Tibial nerve (tissue), 4 donors: ENCODE data around the gene MAGEF1. TPM values are rescaled to one million over a fixed set of nuclear protein-coding genes. Genes with fewer than 3 reads are reported as not detected.

Source experiments
- DNase-seq, 2 donors: peaks; one replicate each; pipeline ENCODE4 v3.0.0-alpha.2; 2019; ENCODE audit warnings: low spot score in 2 of 2
- H3K27ac ChIP-seq, 4 donors: fragments of 200-600 bp; sonication (generic) in 3 of 4; one replicate each; pipeline ENCODE4 v1.5.1; 2017 to 2019; ENCODE audit warnings: mild to moderate bottlenecking in 1 of 4
- H3K27me3 ChIP-seq, 2 donors: fragments of 200-600 bp; sonication (generic) in 1 of 2; one replicate each; pipeline versions ENCODE4 v1.5.1 to v1.6.0; 2017 to 2019
- H3K36me3 ChIP-seq, 3 donors: fragments of 200-600 bp; sonication (generic); one replicate each; pipeline ENCODE4 v1.5.1; 2018 to 2019
- H3K4me1 ChIP-seq, 4 donors: fragments of 200-600 bp; sonication (generic) in 3 of 4; one replicate each; pipeline ENCODE4 v1.5.1; 2017 to 2019
- H3K4me3 ChIP-seq, 4 donors: fragments of 200-600 bp; sonication (generic) in 3 of 4; one replicate each; pipeline ENCODE4 v1.5.1; 2017 to 2019; ENCODE audit warnings: mild to moderate bottlenecking in 1 of 4, moderate library complexity in 1 of 4
- H3K9me3 ChIP-seq, 4 donors: fragments of 200-600 bp; sonication (generic) in 3 of 4; one replicate each; pipeline ENCODE4 v1.5.1; 2017 to 2019
- EP300 ChIP-seq, 2 donors: sonication (generic); formaldehyde crosslinking; IDR thresholded peaks; one replicate each; pipeline ENCODE4 v1.6.1; 2017; ENCODE audit warnings: antibody characterized with exemption in 2 of 2, mild to moderate bottlenecking in 1 of 2
- POLR2A ChIP-seq, 2 donors: fragments of 450-650 bp; IDR thresholded peaks; one replicate each; pipeline ENCODE4 v1.6.1; 2017; ENCODE audit warnings: antibody characterized with exemption in 2 of 2, mild to moderate bottlenecking in 2 of 2, moderate library complexity in 2 of 2
- WGBS, 2 donors: methylation state at CpG; one replicate each; pipeline ENCODE4 v1.1.5; 2018; 5-methylcytosine and 5-hydroxymethylcytosine counted together
- total RNA-seq, 4 donors: library from RNA; depleted of rRNA; stranded (reverse); fragments of >200 nt; gene quantifications; one replicate each; pipeline ENCODE4 v1.1.0, GENCODE V29; 2016
- TF ChIP-seq, protein P1 (sequence below), 5 experiments: fragments of 200-600 bp in 3 of 5; fragments of 450-650 bp in 2 of 5; sonication (generic) in 3 of 5; IDR thresholded peaks; one replicate each; pipeline ENCODE4 v1.5.1; 2016 to 2019; ENCODE audit warnings: antibody characterized with exemption in 5 of 5, mild to moderate bottlenecking in 3 of 5, moderate library complexity in 2 of 5

MAGEF1 gene
- total RNA-seq, 4 donors from 2014 or later = 29.6 to 48.1 (median 42.4) TPM

DNA sequence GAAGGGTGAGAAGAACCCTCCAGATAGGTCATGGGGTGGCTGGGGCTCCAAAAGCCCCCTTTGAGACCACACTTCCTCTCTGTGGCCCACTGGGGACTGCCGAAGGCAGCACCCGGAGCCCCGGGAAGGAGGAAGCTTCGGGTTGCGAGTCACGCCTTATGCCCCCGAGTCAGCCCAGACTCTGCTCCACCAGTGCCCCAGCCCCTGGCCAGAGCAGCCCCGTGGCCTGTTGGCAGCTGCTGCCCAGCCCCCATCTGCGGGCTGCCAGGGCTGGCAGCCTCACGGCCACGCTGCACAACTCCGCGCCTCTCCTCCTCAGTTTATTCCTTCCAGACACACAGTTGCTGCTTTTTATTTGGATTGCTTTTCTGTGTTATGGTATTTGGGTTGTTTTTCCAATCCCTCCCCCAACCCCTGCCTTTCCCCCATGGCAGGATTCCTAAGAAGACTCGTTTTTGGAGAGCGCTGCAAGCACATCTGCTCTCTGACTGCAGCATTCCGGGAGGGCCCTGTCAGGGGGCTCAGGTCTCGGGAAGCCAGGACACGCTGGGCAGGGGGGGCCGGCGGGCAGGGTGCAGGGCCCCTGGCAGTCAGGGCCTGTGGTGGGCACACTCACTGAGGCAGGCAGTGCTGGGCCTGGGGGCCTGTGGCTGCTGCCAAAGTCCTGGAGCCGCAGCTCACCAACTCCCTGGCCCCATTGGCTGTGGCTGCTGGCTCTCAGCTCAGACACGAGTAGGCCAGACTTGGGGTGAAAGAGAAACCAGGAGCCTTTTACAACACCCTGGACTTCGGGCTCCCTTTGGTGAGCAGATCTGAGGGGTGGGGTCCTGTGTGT lies 20.2 kb downstream of the MAGEF1 start:
- peaks cover 0 to 48% (median 25%) of the 10 kb centered on the region in 4 donors for H3K4me1 ChIP-seq
- no peak for DNase-seq
- no peaks in the 10 kb centered on the region for H3K9me3 ChIP-seq

DNA sequence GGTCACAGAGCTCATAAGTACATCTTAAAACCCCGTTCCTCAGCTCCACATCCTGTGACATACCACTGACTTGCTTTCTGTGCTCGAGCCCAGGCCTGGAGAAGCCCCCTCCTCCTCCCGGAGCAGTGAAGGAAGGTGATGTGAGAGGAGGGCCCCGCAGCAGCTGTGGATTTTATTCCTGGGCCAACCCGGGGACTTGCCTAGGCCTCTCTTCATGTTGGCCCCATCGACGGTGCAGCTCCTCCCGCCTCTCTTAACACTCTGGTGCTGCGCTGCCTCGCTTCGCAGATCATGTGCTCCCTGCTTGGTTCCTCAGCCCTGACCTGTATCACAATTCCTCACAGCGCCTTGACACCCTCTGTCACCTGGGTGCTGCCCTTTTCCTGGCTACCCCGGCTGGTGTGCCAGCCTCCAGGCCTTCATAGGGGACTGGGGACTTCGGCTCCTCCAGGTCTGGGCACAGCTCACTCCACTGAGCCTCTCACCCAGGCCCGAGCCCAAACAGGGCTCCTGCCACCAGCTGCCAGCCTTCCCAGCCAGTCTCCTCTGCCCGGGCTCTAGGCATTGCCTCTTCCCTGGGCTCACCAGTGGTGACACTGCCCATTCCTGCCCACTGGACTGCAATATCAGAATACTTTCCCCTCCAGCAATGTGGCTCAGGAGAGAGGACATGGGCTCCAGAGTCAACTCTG lies 21.5 kb downstream of the MAGEF1 start:
- no peak overlapping the region for H3K4me3 ChIP-seq
- DNase-seq = no peak
- H3K36me3 ChIP-seq = no peaks in the 10 kb centered on the region
- H3K4me1 ChIP-seq = peaks cover 0 to 60% (median 30%) of the 10 kb centered on the region in 4 donors
- no peaks in the 10 kb centered on the region for H3K9me3 ChIP-seq
- no peaks in the 10 kb centered on the region for H3K27me3 ChIP-seq
- no peak for TF ChIP-seq POLR2A (IDR thresholded peaks at IDR 0.05)
- TF ChIP-seq EP300 (IDR thresholded peaks at IDR 0.05) = no peak
- TF ChIP-seq, protein P1, sequence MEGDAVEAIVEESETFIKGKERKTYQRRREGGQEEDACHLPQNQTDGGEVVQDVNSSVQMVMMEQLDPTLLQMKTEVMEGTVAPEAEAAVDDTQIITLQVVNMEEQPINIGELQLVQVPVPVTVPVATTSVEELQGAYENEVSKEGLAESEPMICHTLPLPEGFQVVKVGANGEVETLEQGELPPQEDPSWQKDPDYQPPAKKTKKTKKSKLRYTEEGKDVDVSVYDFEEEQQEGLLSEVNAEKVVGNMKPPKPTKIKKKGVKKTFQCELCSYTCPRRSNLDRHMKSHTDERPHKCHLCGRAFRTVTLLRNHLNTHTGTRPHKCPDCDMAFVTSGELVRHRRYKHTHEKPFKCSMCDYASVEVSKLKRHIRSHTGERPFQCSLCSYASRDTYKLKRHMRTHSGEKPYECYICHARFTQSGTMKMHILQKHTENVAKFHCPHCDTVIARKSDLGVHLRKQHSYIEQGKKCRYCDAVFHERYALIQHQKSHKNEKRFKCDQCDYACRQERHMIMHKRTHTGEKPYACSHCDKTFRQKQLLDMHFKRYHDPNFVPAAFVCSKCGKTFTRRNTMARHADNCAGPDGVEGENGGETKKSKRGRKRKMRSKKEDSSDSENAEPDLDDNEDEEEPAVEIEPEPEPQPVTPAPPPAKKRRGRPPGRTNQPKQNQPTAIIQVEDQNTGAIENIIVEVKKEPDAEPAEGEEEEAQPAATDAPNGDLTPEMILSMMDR (IDR thresholded peaks at IDR 0.05) = no peak
- WGBS, 2 donors = 82 to 89% methylated on average over 15 of the region's 16 CpGs
- no peak overlapping the region for H3K27ac ChIP-seq

More for the DNA sequence above, 20.2 kb downstream of the MAGEF1 start:
- TF ChIP-seq POLR2A (IDR thresholded peaks at IDR 0.05) (no peak), EP300 (IDR thresholded peaks at IDR 0.05) (no peak)
- TF ChIP-seq, protein P1 (IDR thresholded peaks at IDR 0.05) = no peak
- peak overlapping the region in 3 of 4 donors; percentile 23 to 72 (median 65) for H3K27ac ChIP-seq
- H3K27me3 ChIP-seq = no peaks in the 10 kb centered on the region
- H3K4me3 ChIP-seq = no peak overlapping the region
- H3K36me3 ChIP-seq = no peaks in the 10 kb centered on the region
- WGBS, 2 donors = 11 to 23% methylated on average over 16 to 23 of the region's 23 CpGs

DNA sequence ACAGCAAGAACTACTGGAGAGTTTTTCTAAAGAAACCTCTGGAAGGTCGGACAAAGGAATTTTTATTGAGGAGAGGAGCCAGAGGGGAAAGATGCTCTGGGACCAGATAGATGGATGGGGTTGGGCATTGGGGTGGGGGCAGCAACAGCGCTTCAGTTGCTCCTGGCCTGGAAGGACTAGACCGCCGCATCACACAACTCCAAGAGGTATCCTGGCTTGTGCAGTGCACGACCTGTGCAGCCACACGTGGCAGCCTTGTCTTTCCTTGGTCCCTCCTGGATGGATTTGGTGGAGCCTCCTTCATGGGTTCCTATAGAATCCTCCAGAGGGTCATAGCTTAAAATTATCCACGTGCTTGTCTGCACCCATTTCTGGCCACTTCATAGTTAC lies 23.0 kb downstream of the MAGEF1 start:
- Histone ChIP-seq H3K36me3 (no peaks in the 10 kb centered on the region), H3K4me3 (no peak overlapping the region), H3K27ac (peak overlapping the region in 2 of 4 donors; percentile 32), H3K9me3 (no peaks in the 10 kb centered on the region), H3K27me3 (no peaks in the 10 kb centered on the region), H3K4me1 (peaks cover 0 to 64% (median 30%) of the 10 kb centered on the region in 4 donors)
- no peak for DNase-seq
- 66 to 69% methylated on average over 7 of the region's 7 CpGs for WGBS, 2 donors
- TF ChIP-seq POLR2A (IDR thresholded peaks at IDR 0.05) = no peak
- TF ChIP-seq EP300 (IDR thresholded peaks at IDR 0.05) = no peak
- TF ChIP-seq, protein P1 (IDR thresholded peaks at IDR 0.05) = no peak

DNA sequence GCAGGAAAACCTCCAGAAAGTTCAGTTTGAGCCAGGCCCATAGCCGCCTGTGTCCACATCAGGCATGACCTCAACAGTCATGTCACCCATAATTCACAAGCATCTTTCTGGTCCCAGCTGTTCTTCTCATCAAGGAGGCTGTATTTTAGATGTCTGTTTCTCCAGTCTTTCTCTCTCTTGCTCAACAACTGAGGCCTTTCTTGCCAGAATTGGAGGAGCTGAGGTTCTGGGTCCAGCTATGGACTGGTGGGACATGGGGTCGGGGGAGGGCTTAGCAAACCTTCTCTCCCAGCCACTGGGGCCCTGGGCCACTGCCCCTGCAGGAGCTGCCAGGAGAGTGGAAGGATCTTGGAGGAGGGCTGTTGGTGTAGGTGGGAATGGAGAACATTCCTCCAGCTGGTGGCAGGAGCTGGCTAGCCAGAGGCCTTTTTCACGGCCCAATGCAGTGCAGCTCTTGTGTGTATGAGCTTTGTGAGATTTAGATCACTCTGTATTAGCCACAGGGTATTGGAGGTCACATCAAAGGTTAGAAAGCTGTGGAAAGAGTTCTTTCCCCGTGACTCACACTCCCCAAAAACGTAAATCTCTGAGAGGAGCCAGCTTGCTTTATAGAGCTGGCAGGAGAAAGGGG lies 23.5 kb downstream of the MAGEF1 start:
- no peaks in the 10 kb centered on the region for H3K36me3 ChIP-seq
- peaks cover 0 to 64% (median 30%) of the 10 kb centered on the region in 4 donors for H3K4me1 ChIP-seq
- H3K27me3 ChIP-seq = no peaks in the 10 kb centered on the region
- H3K9me3 ChIP-seq = no peaks in the 10 kb centered on the region
- TF ChIP-seq EP300 (IDR thresholded peaks at IDR 0.05) (no peak), POLR2A (IDR thresholded peaks at IDR 0.05) (no peak)
- TF ChIP-seq, protein P1 (IDR thresholded peaks at IDR 0.05) = no peak
- DNase-seq = peak in 1 of 2 donors; percentile 20
- H3K4me3 ChIP-seq = no peak overlapping the region
- peak overlapping the region in 2 of 4 donors; percentile 32 for H3K27ac ChIP-seq
- WGBS, 2 donors = 39 to 50% methylated on average over 5 of the region's 5 CpGs
